Pancreas (tissue), 10 donors: ENCODE data around the gene SRPK2. TPM values are rescaled to one million over a fixed set of nuclear protein-coding genes. Genes with fewer than 3 reads are reported as not detected.
"Not testable (repeated sequence)": the region's sequence is repeated elsewhere in the genome, so short reads cannot be mapped to it uniquely, and the experiment has no call there.

ENCODE experiments used
- ATAC-seq, 4 donors: fragments of 200-7000 bp; cut with Tn5 transposase; one replicate each; pipeline versions ENCODE4 v1.8.0 to v1.9.1; 2020; ENCODE audit warnings: mild to moderate bottlenecking in 4 of 4, moderate library complexity in 4 of 4
- DNase-seq, 6 donors: peaks; one replicate each; pipeline ENCODE4 v3.0.0-alpha.2; 2020
- FAIRE-seq: peaks from 2 replicates; lab custom pipeline; 2012; peaks lifted over from hg19 to GRCh38; lab: Jason Lieb, UNC
- H3K27ac ChIP-seq, 4 donors: fragments of 200-600 bp; sonication (generic); 1 replicate in 3 of 4; 2 replicates in 1 of 4; pipeline versions ENCODE4 v1.5.0 to v1.8.0; 2020
- H3K27me3 ChIP-seq, 4 donors: fragments of 200-600 bp; one replicate each; pipeline ENCODE4 v1.8.0; 2021
- H3K36me3 ChIP-seq, 3 donors: fragments of 200-600 bp; sonication (generic) in 1 of 3; one replicate each; pipeline versions ENCODE4 v1.5.0 to v1.8.0; 2020 to 2021
- H3K4me1 ChIP-seq, 3 donors: fragments of 200-600 bp; one replicate each; pipeline ENCODE4 v1.8.0; 2021
- H3K4me3 ChIP-seq, 4 donors: fragments of 200-600 bp; sonication (generic) in 2 of 4; one replicate each; pipeline versions ENCODE4 v1.5.0 to v1.8.0; 2020 to 2021
- H3K9me3 ChIP-seq, 4 donors: fragments of 200-600 bp; one replicate each; pipeline ENCODE4 v1.8.0; 2021
- CTCF ChIP-seq, 4 donors: fragments of 200-600 bp; sonication (generic) in 3 of 4; IDR thresholded peaks; one replicate each; pipeline versions ENCODE4 v1.5.0 to v1.8.0; 2021; ENCODE audit warnings: antibody characterized with exemption in 4 of 4
- WGBS, 2 donors: extraction: QIAGEN DNeasy Blood & Tissue Kit; methylation state at CpG; one replicate each; pipeline ENCODE4 v1.1.7; 2013; 5-methylcytosine and 5-hydroxymethylcytosine counted together
- intact Hi-C, 3 donors: fragments of 100-400 bp; cut with DNase I; formaldehyde crosslinking; loops; one replicate each; pipeline versions ENCODE4 v1.11.1 to v1.14.2; 2022
- polyA plus RNA-seq, 2 donors: library from polyadenylated mRNA; stranded (reverse); fragments of 200-250 nt; gene quantifications; one replicate each; pipeline ENCODE4 v1.2.3, GENCODE V29; 2013
- total RNA-seq, 6 donors: library from RNA; stranded (reverse); fragmentation: NEBNext Ultra II Directional in 4 of 6; extraction: Animal tissue kit (Norgen Biotek cat#: 25700) in 4 of 6; gene quantifications; one replicate each; pipeline versions ENCODE4 v1.2.1 to v1.2.4, GENCODE V29; 2021 to 2023
- donor health status: healthy with polysubstance abuse.
- donor health status: DM: no; HTN: no; CAD: no; lungs with moderate emphysema.
- donor health status: DM: no; HTN: no; CAD: no.
- donor health status: control.
- donor health status: control.
- donor health status: Bipolar disorder and iron deficiency.
- donor health status: DM: yes; HTN: yes; CAD: no.
- donor health status: DM: no; HTN: no; CAD: no.
- donor health status: DM: no; HTN: no; CAD: no.
- donor health status: DM: yes; HTN: yes; CAD: no.

The SRPK2 gene
- total and polyA plus RNA-seq, 8 donors = 6.5 to 27.4 (median 16.4) TPM

- no peak for FAIRE-seq
Measured at GRCh38 chr7:105364684-105365083, 24.0 kb downstream of the SRPK2 start.

DNA sequence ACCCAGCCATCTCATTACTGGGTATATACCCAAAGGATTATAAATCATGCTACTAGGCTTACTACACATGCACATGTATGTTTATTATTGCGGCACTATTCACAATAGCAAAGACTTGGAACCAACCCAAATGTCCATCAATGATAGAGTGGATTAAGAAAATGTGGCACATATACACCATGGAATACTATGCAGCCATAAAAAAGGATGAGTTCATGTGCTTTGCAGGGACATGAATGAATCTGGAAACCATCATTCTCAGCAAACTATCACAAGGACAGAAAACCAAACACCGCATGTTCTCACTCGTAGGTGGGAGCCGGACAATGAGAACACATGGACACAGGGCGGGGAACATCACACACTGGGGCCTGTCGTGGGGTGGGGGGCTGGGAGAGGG is 25.1 kb downstream of the SRPK2 start:
- H3K36me3 ChIP-seq, H3K27ac ChIP-seq, DNase-seq, intact Hi-C loops, ATAC-seq, FAIRE-seq, H3K4me3 ChIP-seq, H3K27me3 ChIP-seq, H3K9me3 ChIP-seq, H3K4me1 ChIP-seq: not testable (repeated sequence)
- 97 to 99% methylated on average over 6 of the region's 6 CpGs for WGBS, 2 donors

More at GRCh38 chr7:105364684-105365083, 24.0 kb downstream of the SRPK2 start:
- Histone ChIP-seq H3K4me3 (no peak overlapping the region), H3K9me3 (no peaks in the 10 kb centered on the region), H3K27ac (no peak overlapping the region), H3K4me1 (peaks cover 0 to 5% (median 0%) of the 10 kb centered on the region in 3 donors), H3K27me3 (no peaks in the 10 kb centered on the region), H3K36me3 (no peaks in the 10 kb centered on the region)
- intact Hi-C loops = no loop called here
- no peak for ATAC-seq
- WGBS, 2 donors = 98% methylated on average over 3 of the region's 3 CpGs
- no peak for DNase-seq
- no peak for TF ChIP-seq CTCF (IDR thresholded peaks at IDR 0.05)

DNA sequence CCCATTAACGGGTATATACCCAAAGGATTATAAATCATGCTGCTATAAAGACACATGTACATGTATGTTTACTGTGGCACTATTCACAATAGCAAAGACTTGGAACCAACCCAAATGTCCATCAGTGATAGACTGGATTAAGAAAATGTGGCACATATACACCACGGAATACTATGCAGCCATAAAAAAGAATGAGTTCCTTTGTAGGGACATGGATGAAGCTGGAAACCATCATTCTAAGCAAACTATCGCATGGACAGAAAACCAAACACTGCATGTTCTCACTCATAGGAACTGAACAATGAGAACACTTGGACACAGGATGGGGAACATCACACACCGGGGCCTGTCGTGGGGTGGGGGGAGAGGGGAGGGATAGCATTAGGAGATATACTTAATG is 26.0 kb downstream of the SRPK2 start:
- DNase-seq, H3K27ac ChIP-seq, H3K4me1 ChIP-seq, H3K4me3 ChIP-seq, H3K36me3 ChIP-seq, intact Hi-C loops, H3K27me3 ChIP-seq, ATAC-seq, FAIRE-seq, H3K9me3 ChIP-seq: not testable (repeated sequence)
- WGBS, 2 donors = 89 to 94% methylated on average over 5 of the region's 5 CpGs

DNA sequence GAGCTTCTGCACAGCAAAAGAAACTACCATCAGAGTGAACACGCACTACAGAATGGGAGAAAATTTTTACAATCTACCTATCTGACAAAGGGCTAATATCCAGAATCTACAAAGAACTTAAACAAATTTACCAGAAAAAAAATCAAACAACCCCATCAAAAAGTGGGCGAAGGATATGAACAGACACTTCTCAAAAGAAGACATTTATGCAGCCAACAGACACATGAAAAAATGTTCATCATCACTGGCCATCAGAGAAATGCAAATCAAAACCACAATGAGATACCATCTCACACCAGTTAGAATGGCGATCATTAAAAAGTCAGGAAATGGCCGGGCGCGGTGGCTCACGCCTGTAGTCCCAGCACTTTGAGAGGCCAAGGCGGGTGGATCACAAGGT is 26.7 kb downstream of the SRPK2 start:
- intact Hi-C loops, H3K4me1 ChIP-seq, H3K36me3 ChIP-seq, H3K4me3 ChIP-seq, FAIRE-seq, ATAC-seq, H3K27ac ChIP-seq, H3K27me3 ChIP-seq, DNase-seq, H3K9me3 ChIP-seq: not testable (repeated sequence)
- WGBS, 2 donors = 99% methylated on average over 8 of the region's 8 CpGs

- H3K27ac ChIP-seq, FAIRE-seq, H3K4me3 ChIP-seq, H3K9me3 ChIP-seq, H3K27me3 ChIP-seq, intact Hi-C loops, H3K4me1 ChIP-seq, ATAC-seq, H3K36me3 ChIP-seq, DNase-seq: not testable (repeated sequence)
- 95 to 96% methylated on average over 2 of the region's 2 CpGs for WGBS, 2 donors
Measured at GRCh38 chr7:105360149-105360548, 28.6 kb downstream of the SRPK2 start.

- Histone ChIP-seq H3K9me3 (no peaks in the 10 kb centered on the region), H3K4me1 (peaks cover 0 to 9% (median 7%) of the 10 kb centered on the region in 3 donors), H3K27ac (no peak overlapping the region), H3K4me3 (no peak overlapping the region), H3K27me3 (no peaks in the 10 kb centered on the region), H3K36me3 (no peaks in the 10 kb centered on the region)
- DNase-seq = no peak
- intact Hi-C loops = no loop called here
- WGBS, 2 donors = 78 to 82% methylated on average over 6 of the region's 6 CpGs
- TF ChIP-seq CTCF (IDR thresholded peaks at IDR 0.05) = no peak
- no peak for FAIRE-seq
- no peak for ATAC-seq
Measured at GRCh38 chr7:105355701-105356100, 33.0 kb downstream of the SRPK2 start.

- ATAC-seq (no peak), DNase-seq (no peak), FAIRE-seq (no peak)
- Histone ChIP-seq H3K27me3 (no peaks in the 10 kb centered on the region), H3K9me3 (no peaks in the 10 kb centered on the region), H3K4me1 (peaks cover 0 to 9% (median 7%) of the 10 kb centered on the region in 3 donors), H3K27ac (no peak overlapping the region), H3K4me3 (no peak overlapping the region), H3K36me3 (no peaks in the 10 kb centered on the region)
- TF ChIP-seq CTCF (IDR thresholded peaks at IDR 0.05) = no peak
- intact Hi-C loops = no loop called here
- 86 to 90% methylated on average over 2 of the region's 2 CpGs for whole genome bisulfite sequencing, 2 donors
Measured at GRCh38 chr7:105354383-105354782, 34.3 kb downstream of the SRPK2 start.
